HG02642 (cell line): ENCODE data around the gene RPL26.
"Not testable (repeated sequence)": the region's sequence is repeated elsewhere in the genome, so short reads cannot be mapped to it uniquely, and the experiment has no call there.

Source experiments
- ATAC-seq: cut with Tn5 transposase; IDR thresholded peaks from one replicate; pipeline ENCODE4 v1.9.1; 2021; ENCODE audit warnings: mild to moderate bottlenecking; ENCODE audit not compliant: unreplicated experiment, poor library complexity

RPL26 gene

GRCh38 chr17:8397636-8398035, 14.6 kb upstream of the RPL26 start, which contains the start of gene RNF222:
Gene RNF222, minus strand, starts transcription at chr17:8397827. Its CDS starts 4,366 bp downstream, at chr17:8393461.
- ATAC-seq: no peak

- ATAC-seq: not testable (repeated sequence)
These were observed 11.5 kb upstream of the RPL26 start for GRCh38 chr17:8394497-8394896.

- no peak for ATAC-seq
These were observed 10.7 kb upstream of the RPL26 start for GRCh38 chr17:8393470-8394231.

- no peak for ATAC-seq
These were observed 9.9 kb upstream of the RPL26 start for GRCh38 chr17:8392674-8393469.

- no peak for ATAC-seq
These were observed 9.3 kb upstream of the RPL26 start for GRCh38 chr17:8392274-8392673.

GRCh38 chr17:8391711-8392110, 8.7 kb upstream of the RPL26 start:
- no peak for ATAC-seq

GRCh38 chr17:8387914-8388651, 5.1 kb upstream of the RPL26 start:
- ATAC-seq: no peak

GRCh38 chr17:8386841-8387240, 3.8 kb upstream of the RPL26 start:
- ATAC-seq: no peak

GRCh38 chr17:8384801-8385378, 1.9 kb upstream of the RPL26 start:
- ATAC-seq: no peak

GRCh38 chr17:8382880-8383142, 182 bp downstream of the RPL26 start:
- no peak for ATAC-seq

GRCh38 chr17:8382052-8382879, 727 bp downstream of the RPL26 start:
- no peak for ATAC-seq

- no peak for ATAC-seq
These were observed 2.9 kb downstream of the RPL26 start for GRCh38 chr17:8380049-8380448.

GRCh38 chr17:8378117-8378516, 4.9 kb downstream of the RPL26 start:
- ATAC-seq: not testable (repeated sequence)

- no peak for ATAC-seq
These were observed 5.6 kb downstream of the RPL26 start for GRCh38 chr17:8377422-8377821.

GRCh38 chr17:8376271-8377067, 6.5 kb downstream of the RPL26 start, which contains the start of gene KRABD2:
Gene KRABD2, minus strand, starts transcription at chr17:8376704.
- ATAC-seq: peak; percentile 95

GRCh38 chr17:8375738-8376259, 7.2 kb downstream of the RPL26 start:
- no peak for ATAC-seq

- not testable (repeated sequence) for ATAC-seq
These were observed 9.1 kb downstream of the RPL26 start for GRCh38 chr17:8373856-8374255.

- no peak for ATAC-seq
These were observed 10.6 kb downstream of the RPL26 start for GRCh38 chr17:8372422-8372821.

- no peak for ATAC-seq
These were observed 11.2 kb downstream of the RPL26 start for GRCh38 chr17:8371786-8372185.
